Measurements from ENCODE around the gene SLC4A1AP. TPM values are rescaled to one million over a fixed set of nuclear protein-coding genes. Genes with fewer than 3 reads are reported as not detected.

The SLC4A1AP gene
- polyA plus RNA-seq, 2 of the 4 experiments (the other 2 are of a cell fraction): 32.6 to 33.0 TPM

GRCh38 chr2:27697660-27698059 lies 34.0 kb downstream of the SLC4A1AP start:
- H3K4me2 ChIP-seq: no peak overlapping the region
- no peaks in the 10 kb centered on the region for H3K9me3 ChIP-seq
- ChIA-PET POLR2A (no interaction called here), CTCF (interaction anchor here (2.8 kb wide), 1 partner anchor 14 kb away, joined by 24 read pairs; no protein-coding TSS in a partner anchor)
- no peak for FAIRE-seq
- TF ChIP-seq SMC3 (IDR thresholded peaks at IDR 0.05) (no peak), NFE2L2 (conservative IDR thresholded peaks at IDR 0.05; ENCODE audit: low read length) (no peak), EP300 (IDR thresholded peaks at IDR 0.05) (no peak), ESRRA (IDR thresholded peaks at IDR 0.05; ENCODE audit: borderline replicate concordance, low read length) (no peak), JUN (IDR thresholded peaks at IDR 0.05) (no peak), CEBPB (IDR thresholded peaks at IDR 0.05) (no peak), CHD2 (IDR thresholded peaks at IDR 0.05; ENCODE audit: low read length, partially characterized antibody) (no peak), FOSB (CRISPR knock-in tag; IDR thresholded peaks at IDR 0.05) (no peak)
- no peak for DNase-seq (ENCODE audit: low read depth in 1 of 2, low spot score in 1 of 2)
- H3K4me1 ChIP-seq: peaks cover 9% of the 10 kb centered on the region
- no peak for ATAC-seq
- WGBS (ENCODE audit: missing lambda C conversion rate): 77% methylated on average over 1 of the region's 1 CpG
- no peak overlapping the region for H3K4me3 ChIP-seq
- no peak overlapping the region for H3K27ac ChIP-seq

- ChIA-PET POLR2A (no interaction called here), CTCF (interaction anchor here (0.6 to 1.4 kb wide), 2 partner anchors 18 to 751 kb away, joined by 3 to 5 read pairs; no protein-coding TSS in a partner anchor)
- peak overlapping the region; percentile 91 to 99; a peak in 5 of 6 replicates for H3K27ac ChIP-seq
- no peaks in the 10 kb centered on the region for H3K9me3 ChIP-seq
- DNase-seq (ENCODE audit: low read depth in 1 of 2, low spot score in 1 of 2) (peak in 1 of 2 experiments; percentile 31), ATAC-seq (no peak), FAIRE-seq (no peak)
- peak overlapping the region; percentile 3; the same call in 1 of the 3 replicates for H3K4me2 ChIP-seq
- WGBS (ENCODE audit: missing lambda C conversion rate): 65% methylated on average over 5 of the region's 5 CpGs
- peaks cover 44% of the 10 kb centered on the region for H3K4me1 ChIP-seq
- TF ChIP-seq HOXB13 (CRISPR knock-in tag; IDR thresholded peaks at IDR 0.05; ENCODE audit: low read depth) (no peak), ZNF302 (CRISPR knock-in tag; IDR thresholded peaks at IDR 0.05) (no peak)
- H3K4me3 ChIP-seq: no peak overlapping the region
Measured at GRCh38 chr2:27701676-27702075, 38.0 kb downstream of the SLC4A1AP start.

- WGBS (ENCODE audit: missing lambda C conversion rate): 68% methylated on average over 1 of the region's 1 CpG
- Histone ChIP-seq H3K4me2 (no peak overlapping the region), H3K9me3 (no peaks in the 10 kb centered on the region), H3K27ac (peak overlapping the region; percentile 91 to 99; a peak in 5 of 6 replicates), H3K4me3 (no peak overlapping the region), H3K4me1 (peaks cover 51% of the 10 kb centered on the region)
- no peak for TF ChIP-seq KDM1A (IDR thresholded peaks at IDR 0.05; ENCODE audit: low read depth)
- TF ChIP-seq ZNF302 (CRISPR knock-in tag; IDR thresholded peaks at IDR 0.05): no peak
- TF ChIP-seq EHMT2 (IDR thresholded peaks at IDR 0.05; ENCODE audit: low read depth): no peak
- TF ChIP-seq EHF (CRISPR knock-in tag; IDR thresholded peaks at IDR 0.05): no peak
- TF ChIP-seq HOXA7 (CRISPR knock-in tag; IDR thresholded peaks at IDR 0.05): no peak
- no peak for TF ChIP-seq RCOR1 (IDR thresholded peaks at IDR 0.05; ENCODE audit: low read depth, low read length)
- TF ChIP-seq MAZ (IDR thresholded peaks at IDR 0.05; ENCODE audit: borderline replicate concordance, low read depth, low read length): no peak
- TF ChIP-seq E2F6 (IDR thresholded peaks at IDR 0.05; ENCODE audit: borderline replicate concordance, low read depth): no peak
- no peak for TF ChIP-seq EP300 (IDR thresholded peaks at IDR 0.05)
- no peak for TF ChIP-seq FOSL2 (IDR thresholded peaks at IDR 0.05)
- no peak for TF ChIP-seq FOSL2 (CRISPR knock-in tag; IDR thresholded peaks at IDR 0.05)
- no peak for TF ChIP-seq BCL3 (IDR thresholded peaks at IDR 0.05)
- no peak for TF ChIP-seq ATOH8 (CRISPR knock-in tag; IDR thresholded peaks at IDR 0.05; ENCODE audit: low read depth)
- TF ChIP-seq NR3C1 (IDR thresholded peaks at IDR 0.05): no peak
- no peak for TF ChIP-seq CBX2 (IDR thresholded peaks at IDR 0.05; ENCODE audit: borderline replicate concordance, low read depth)
- no peak for TF ChIP-seq CHD2 (IDR thresholded peaks at IDR 0.05; ENCODE audit: low read length, partially characterized antibody)
- TF ChIP-seq FOXS1 (CRISPR knock-in tag; IDR thresholded peaks at IDR 0.05): no peak
- TF ChIP-seq SREBF2 (IDR thresholded peaks at IDR 0.05): no peak
- no peak for TF ChIP-seq CBX8 (IDR thresholded peaks at IDR 0.05)
- ChIA-PET CTCF (interaction anchor here (0.6 to 7.7 kb wide), 2 partner anchors 20 to 751 kb away, joined by 3 to 167 read pairs; no protein-coding TSS in a partner anchor), POLR2A (no interaction called here)
- no peak for FAIRE-seq
- DNase-seq (ENCODE audit: low read depth in 1 of 2, low spot score in 1 of 2): no peak
- ATAC-seq: no peak
Measured at GRCh38 chr2:27702302-27702701, 38.6 kb downstream of the SLC4A1AP start.
